Upper lobe of left lung (tissue), 6 donors: ENCODE data around the gene TSPAN17. TPM values are rescaled to one million over a fixed set of nuclear protein-coding genes. Genes with fewer than 3 reads are reported as not detected.
"Not testable (repeated sequence)": the region's sequence is repeated elsewhere in the genome, so short reads cannot be mapped to it uniquely, and the experiment has no call there.

Experiments
- ATAC-seq, 2 donors: fragments of 200-7000 bp; cut with Tn5 transposase; one replicate each; pipeline ENCODE4 v1.9.1; 2022; ENCODE audit warnings: mild to moderate bottlenecking in 2 of 2, moderate library complexity in 2 of 2; ENCODE audit not compliant: low FRiP score in 2 of 2
- DNase-seq, 2 donors: peaks; one replicate each; pipeline ENCODE4 v3.0.0-alpha.2; 2019 to 2020
- H3K27ac ChIP-seq, 4 donors: fragments of 200-600 bp; sonication (generic); one replicate each; pipeline ENCODE4 v1.5.1; 2016 to 2019
- H3K27me3 ChIP-seq, 4 donors: fragments of 200-600 bp; sonication (generic); one replicate each; pipeline ENCODE4 v1.5.1; 2017 to 2019
- H3K36me3 ChIP-seq, 4 donors: fragments of 200-600 bp; sonication (generic); one replicate each; pipeline ENCODE4 v1.5.1; 2016 to 2019
- H3K4me1 ChIP-seq, 4 donors: fragments of 200-600 bp; sonication (generic); one replicate each; pipeline ENCODE4 v1.5.1; 2018 to 2019
- H3K4me3 ChIP-seq, 4 donors: fragments of 200-600 bp; sonication (generic); one replicate each; pipeline ENCODE4 v1.5.1; 2017 to 2019; ENCODE audit warnings: mild to moderate bottlenecking in 2 of 4, moderate library complexity in 1 of 4
- H3K9me3 ChIP-seq, 4 donors: fragments of 200-600 bp; sonication (generic); one replicate each; pipeline ENCODE4 v1.5.1; 2018 to 2019
- EP300 ChIP-seq, 4 donors: sonication (generic); formaldehyde crosslinking; IDR thresholded peaks; one replicate each; pipeline ENCODE4 v1.5.1; 2017; ENCODE audit warnings: antibody characterized with exemption in 4 of 4, control low read depth in 2 of 4
- POLR2A ChIP-seq, 4 donors: fragments of 450-650 bp; IDR thresholded peaks; one replicate each; pipeline ENCODE4 v1.5.1; 2016 to 2017; ENCODE audit warnings: antibody characterized with exemption in 4 of 4, mild to moderate bottlenecking in 2 of 4
- POLR2AphosphoS5 ChIP-seq, 2 donors: sonication (generic); formaldehyde crosslinking; IDR thresholded peaks; one replicate each; pipeline ENCODE4 v1.5.1; 2017; ENCODE audit warnings: antibody characterized with exemption in 2 of 2
- WGBS, 2 donors: methylation state at CpG; one replicate each; pipeline ENCODE4 v1.1.5; 2017 to 2018; 5-methylcytosine and 5-hydroxymethylcytosine counted together
- total RNA-seq, 6 donors: library from RNA; depleted of rRNA in 4 of 6; stranded (reverse); fragments of >200 nt in 4 of 6; gene quantifications; one replicate each; pipeline versions ENCODE4 v1.1.0 to v1.2.1, GENCODE V29; 2016 to 2021
- TF ChIP-seq, protein P1 (sequence below), 6 experiments: fragments of 450-650 bp in 4 of 6; fragments of 200-600 bp in 2 of 6; sonication (generic) in 2 of 6; IDR thresholded peaks; one replicate each; pipeline ENCODE4 v1.5.1; 2016 to 2019; ENCODE audit warnings: antibody characterized with exemption in 6 of 6
- donor health status: DM: no; HTN: no; CAD: no; lungs with moderate emphysema.
- donor health status: DM: no; HTN: yes; CAD: no; lungs with severe emphysema.

Gene TSPAN17, protein sequence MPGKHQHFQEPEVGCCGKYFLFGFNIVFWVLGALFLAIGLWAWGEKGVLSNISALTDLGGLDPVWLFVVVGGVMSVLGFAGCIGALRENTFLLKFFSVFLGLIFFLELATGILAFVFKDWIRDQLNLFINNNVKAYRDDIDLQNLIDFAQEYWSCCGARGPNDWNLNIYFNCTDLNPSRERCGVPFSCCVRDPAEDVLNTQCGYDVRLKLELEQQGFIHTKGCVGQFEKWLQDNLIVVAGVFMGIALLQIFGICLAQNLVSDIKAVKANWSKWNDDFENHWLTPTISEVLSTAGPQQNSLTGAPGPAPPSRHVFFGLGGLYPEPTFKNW
- 10 to 100 TPM; 20.1 to 36.8 (median 25.6) TPM for total RNA-seq

DNA sequence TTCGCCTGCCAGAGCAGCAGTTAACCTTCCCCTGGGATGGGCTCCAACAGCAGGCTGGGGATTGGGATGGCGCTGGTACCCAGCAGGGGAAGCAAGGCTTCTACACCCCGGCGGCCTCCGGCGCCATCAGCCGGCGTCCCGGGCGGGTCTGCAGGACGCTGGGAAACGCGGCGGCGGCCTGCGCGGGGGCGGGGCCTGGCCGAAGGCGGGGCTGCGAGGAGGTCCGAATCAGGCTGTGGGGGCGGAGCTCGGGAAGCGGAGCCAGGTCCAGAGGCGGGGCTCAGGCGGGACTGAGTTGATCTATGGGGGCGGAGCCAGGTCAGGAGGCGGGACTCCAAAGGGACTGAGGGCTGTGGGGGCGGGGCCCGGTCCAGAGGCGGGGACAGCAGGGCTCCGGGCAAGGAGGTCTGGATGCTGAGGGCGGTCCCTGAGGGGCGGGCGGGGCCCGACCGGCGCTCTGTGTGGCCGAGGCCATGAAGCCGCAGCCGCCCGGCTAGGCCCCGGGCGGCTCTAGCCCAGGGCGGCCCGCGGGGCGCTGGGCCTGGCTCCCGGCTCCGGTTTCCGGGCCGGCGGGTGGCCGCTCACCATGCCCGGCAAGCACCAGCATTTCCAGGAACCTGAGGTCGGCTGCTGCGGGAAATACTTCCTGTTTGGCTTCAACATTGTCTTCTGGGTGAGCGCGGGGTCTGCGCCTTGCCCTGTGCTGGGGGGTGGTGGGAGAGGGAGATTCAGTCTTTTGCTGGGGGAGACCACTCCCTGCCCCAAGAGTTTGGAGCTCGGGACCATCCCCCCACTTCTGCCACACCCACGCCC lies at the start of gene TSPAN17:
TSS of gene TSPAN17 (plus strand) at position 455 of the 813 bp plus-strand sequence. CDS start at position 587, 132 bp downstream.
- DNase-seq, result peak; percentile 100
- peak in 3 of 4 donors; percentile 34 to 69 (median 42) for TF ChIP-seq POLR2A (IDR thresholded peaks at IDR 0.05)
- TF ChIP-seq POLR2AphosphoS5 (IDR thresholded peaks at IDR 0.05), result peak in 1 of 2 donors; percentile 56
- TF ChIP-seq, protein P1, sequence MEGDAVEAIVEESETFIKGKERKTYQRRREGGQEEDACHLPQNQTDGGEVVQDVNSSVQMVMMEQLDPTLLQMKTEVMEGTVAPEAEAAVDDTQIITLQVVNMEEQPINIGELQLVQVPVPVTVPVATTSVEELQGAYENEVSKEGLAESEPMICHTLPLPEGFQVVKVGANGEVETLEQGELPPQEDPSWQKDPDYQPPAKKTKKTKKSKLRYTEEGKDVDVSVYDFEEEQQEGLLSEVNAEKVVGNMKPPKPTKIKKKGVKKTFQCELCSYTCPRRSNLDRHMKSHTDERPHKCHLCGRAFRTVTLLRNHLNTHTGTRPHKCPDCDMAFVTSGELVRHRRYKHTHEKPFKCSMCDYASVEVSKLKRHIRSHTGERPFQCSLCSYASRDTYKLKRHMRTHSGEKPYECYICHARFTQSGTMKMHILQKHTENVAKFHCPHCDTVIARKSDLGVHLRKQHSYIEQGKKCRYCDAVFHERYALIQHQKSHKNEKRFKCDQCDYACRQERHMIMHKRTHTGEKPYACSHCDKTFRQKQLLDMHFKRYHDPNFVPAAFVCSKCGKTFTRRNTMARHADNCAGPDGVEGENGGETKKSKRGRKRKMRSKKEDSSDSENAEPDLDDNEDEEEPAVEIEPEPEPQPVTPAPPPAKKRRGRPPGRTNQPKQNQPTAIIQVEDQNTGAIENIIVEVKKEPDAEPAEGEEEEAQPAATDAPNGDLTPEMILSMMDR (IDR thresholded peaks at IDR 0.05), result peak in 2 of 6 experiments; percentile 29 to 32
- no peak for TF ChIP-seq EP300 (IDR thresholded peaks at IDR 0.05)

DNA sequence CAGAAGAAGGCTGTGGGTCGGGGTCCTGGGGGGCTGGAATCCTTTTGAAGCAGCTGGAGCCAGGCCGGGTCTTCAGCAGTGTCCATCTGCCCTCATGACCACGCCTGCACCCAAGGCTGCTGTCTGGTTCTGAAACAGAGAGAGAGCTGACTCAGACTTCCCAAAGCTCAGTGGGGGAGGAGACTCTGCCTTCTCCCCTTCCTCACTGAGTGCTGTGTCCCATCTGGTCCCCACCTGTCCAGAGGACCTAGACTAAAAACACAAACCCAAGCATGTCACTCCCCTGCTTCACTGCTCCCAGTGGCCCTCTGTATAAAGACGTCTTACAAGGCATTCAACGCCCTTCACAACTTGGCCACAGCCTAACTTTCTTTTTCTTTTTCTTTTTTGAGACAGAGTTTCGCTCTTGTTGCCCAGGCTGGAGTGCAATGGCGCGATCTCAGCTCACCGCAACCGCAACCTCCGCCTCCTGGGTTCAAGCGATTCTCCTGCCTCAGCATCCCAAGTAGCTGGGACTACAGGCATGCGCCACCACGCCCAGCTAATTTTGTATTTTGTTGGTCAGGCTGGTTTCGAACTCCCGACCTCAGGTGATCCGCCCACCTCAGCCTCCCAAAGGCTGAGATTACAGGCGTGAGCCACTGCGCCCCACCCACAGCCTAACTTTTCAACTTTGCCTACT lies 47.4 kb upstream of the TSPAN17 start:
- not testable (repeated sequence) for H3K27me3 ChIP-seq, H3K9me3 ChIP-seq, H3K4me3 ChIP-seq, DNase-seq, H3K27ac ChIP-seq, H3K36me3 ChIP-seq, ATAC-seq
- peaks cover 4 to 13% (median 9%) of the 10 kb centered on the region in 4 donors for H3K4me1 ChIP-seq
- 90 to 95% methylated on average over 18 to 19 of the region's 19 CpGs for WGBS, 2 donors

More for the DNA sequence above, at the start of gene TSPAN17:
- Histone ChIP-seq H3K27ac (peak within 1 kb of the TSS; percentile 54 to 84 (median 82)), H3K4me3 (peak within 1 kb of the TSS; percentile 57 to 85 (median 74)), H3K4me1 (peaks cover 12 to 27% (median 18%) of the 10 kb centered on the region in 4 donors), H3K9me3 (no peaks in the 10 kb centered on the region), H3K36me3 (no peaks in the 10 kb centered on the region), H3K27me3 (peaks cover 0 to 2% (median 0%) of the 10 kb centered on the region in 4 donors)
- peak; percentile 98 for ATAC-seq
- 1% methylated on average over 43 of the region's 63 CpGs; no CpG with 5 or more reads in 1 of the 2 donors for WGBS, 2 donors

DNA sequence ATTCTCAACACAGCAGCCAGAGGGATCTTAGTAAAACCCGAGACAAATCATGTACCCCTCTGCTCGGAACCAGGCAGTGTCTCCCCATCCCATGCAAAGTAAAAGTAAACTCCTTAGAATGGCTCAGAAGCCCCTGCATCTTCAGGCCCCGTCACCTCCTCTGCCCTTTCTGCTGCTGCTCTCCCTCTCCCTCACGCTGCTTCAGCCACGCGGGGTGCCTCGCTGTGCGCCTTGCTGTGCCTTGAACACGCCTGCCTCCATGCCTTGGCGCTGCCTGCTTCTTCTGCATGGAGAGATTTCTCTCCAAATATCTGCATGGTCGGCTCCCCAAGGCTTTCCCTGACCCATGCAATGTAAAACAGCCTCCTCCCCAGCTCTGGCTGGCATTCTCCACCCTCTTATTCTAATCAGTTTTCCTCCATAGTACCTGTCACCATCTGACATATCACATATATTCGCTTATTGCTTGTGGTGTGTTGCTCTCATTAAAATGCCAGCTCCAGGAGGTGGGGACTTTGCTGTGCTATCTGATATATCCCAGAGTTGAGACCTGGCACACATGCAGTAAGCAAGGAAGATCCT lies 45.3 kb upstream of the TSPAN17 start:
- Histone ChIP-seq H3K36me3 (no peaks in the 10 kb centered on the region), H3K4me1 (peaks cover 0 to 5% (median 4%) of the 10 kb centered on the region in 4 donors), H3K27ac (no peak overlapping the region), H3K4me3 (no peak overlapping the region), H3K27me3 (peaks cover 0 to 4% (median 0%) of the 10 kb centered on the region in 4 donors), H3K9me3 (no peaks in the 10 kb centered on the region)
- 74 to 79% methylated on average over 12 of the region's 12 CpGs for WGBS, 2 donors
- ATAC-seq (no peak), DNase-seq (no peak)
- TF ChIP-seq, protein P1 (IDR thresholded peaks at IDR 0.05), result no peak
- TF ChIP-seq POLR2AphosphoS5 (IDR thresholded peaks at IDR 0.05), result no peak
- TF ChIP-seq POLR2A (IDR thresholded peaks at IDR 0.05), result no peak
- no peak for TF ChIP-seq EP300 (IDR thresholded peaks at IDR 0.05)

DNA sequence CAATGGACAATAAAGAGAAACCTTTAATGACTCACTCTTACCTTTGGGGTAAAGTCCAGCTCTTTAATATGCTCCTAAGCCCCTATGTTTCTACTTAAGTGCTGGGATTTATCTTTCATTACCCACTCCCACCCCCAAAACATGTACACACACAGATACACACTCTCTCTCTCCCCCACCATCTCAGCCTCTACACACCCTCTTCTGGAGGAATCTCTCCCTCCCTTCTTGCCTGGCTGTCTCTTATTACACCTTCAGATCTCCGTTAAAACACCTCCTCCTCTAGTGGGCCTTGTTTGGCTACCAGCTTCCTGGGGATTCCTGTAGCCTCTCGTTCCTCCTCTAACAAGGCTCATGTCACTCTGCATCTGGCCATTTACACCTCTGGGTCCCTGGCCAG lies 44.2 kb upstream of the TSPAN17 start:
- Histone ChIP-seq H3K36me3 (no peaks in the 10 kb centered on the region), H3K4me1 (no peaks in the 10 kb centered on the region), H3K27me3 (no peaks in the 10 kb centered on the region), H3K4me3 (no peak overlapping the region), H3K27ac (no peak overlapping the region), H3K9me3 (no peaks in the 10 kb centered on the region)
- TF ChIP-seq, protein P1 (IDR thresholded peaks at IDR 0.05), result no peak
- TF ChIP-seq EP300 (IDR thresholded peaks at IDR 0.05) (no peak), POLR2AphosphoS5 (IDR thresholded peaks at IDR 0.05) (no peak), POLR2A (IDR thresholded peaks at IDR 0.05) (no peak)
- no peak for ATAC-seq
- WGBS, 2 donors, result 20 to 29% methylated on average over 2 of the region's 2 CpGs
- DNase-seq, result no peak
